Body of pancreas (tissue), 4 donors: ENCODE results near the gene DRC1. TPM values are rescaled to one million over a fixed set of nuclear protein-coding genes. Genes with fewer than 3 reads are reported as not detected.

ENCODE experiments used
- ATAC-seq: fragments of 150-250 bp; one replicate; pipeline ENCODE4 v1.9.1; 2016
- DNase-seq, 4 donors: peaks; one replicate each; pipeline ENCODE4 v3.0.0-alpha.2; 2019
- H3K27ac ChIP-seq, 4 donors: fragments of 200-600 bp; sonication (generic); 1 replicate in 3 of 4; 2 replicates in 1 of 4; pipeline versions ENCODE4 v1.5.1 to v1.6.1; 2016 to 2019; ENCODE audit warnings: mild to moderate bottlenecking in 1 of 4, mixed read lengths in 1 of 4, moderate library complexity in 1 of 4
- H3K27me3 ChIP-seq, 2 donors: fragments of 200-600 bp; sonication (generic); one replicate each; pipeline ENCODE4 v1.6.0; 2016; ENCODE audit warnings: mild to moderate bottlenecking in 1 of 2
- H3K36me3 ChIP-seq, 2 donors: fragments of 200-600 bp; sonication (generic); replicated peaks in 1 of 2; 2 replicates each; pipeline ENCODE4 v1.5.1; 2016; ENCODE audit warnings: low read depth in 2 of 2; ENCODE audit not compliant: insufficient read depth in 1 of 2
- H3K4me1 ChIP-seq: fragments of 200-600 bp; sonication (generic); one replicate; pipeline ENCODE4 v1.6.0; 2016
- H3K4me3 ChIP-seq, 2 donors: fragments of 200-600 bp; sonication (generic); 1 replicate in 1 of 2; 2 replicates in 1 of 2; pipeline ENCODE4 v1.5.1; 2016 to 2019
- H3K9me3 ChIP-seq, 3 donors: fragments of 200-600 bp; sonication (generic); 1 replicate in 2 of 3; 2 replicates in 1 of 3; pipeline ENCODE4 v1.5.1; 2016
- POLR2A ChIP-seq, 3 donors: fragments of 450-650 bp; IDR thresholded peaks; one replicate each; pipeline ENCODE4 v1.6.1; 2016; ENCODE audit warnings: antibody characterized with exemption in 3 of 3, mild to moderate bottlenecking in 2 of 3
- WGBS, 2 donors: methylation state at CpG; one replicate each; pipeline ENCODE4 v1.1.5; 2017; 5-methylcytosine and 5-hydroxymethylcytosine counted together
- intact Hi-C: fragments of 100-400 bp; cut with DNase I; formaldehyde crosslinking; loops from one replicate; pipeline ENCODE4 v1.15.1; 2023
- total RNA-seq, 2 donors: library from RNA; depleted of rRNA; stranded (reverse); fragments of >200 nt; gene quantifications; one replicate each; pipeline ENCODE4 v1.1.0, GENCODE V29; 2016
- TF ChIP-seq, protein P1 (sequence below), 7 experiments: fragments of 450-650 bp in 4 of 7; fragments of 200-600 bp in 3 of 7; sonication (generic) in 3 of 7; IDR thresholded peaks; one replicate each; pipeline ENCODE4 v1.5.1; 2016 to 2019; ENCODE audit warnings: antibody characterized with exemption in 7 of 7

Gene DRC1
- total RNA-seq, 2 donors from 2014 or later: not detected

- Histone ChIP-seq H3K4me3 (no peak overlapping the region), H3K4me1 (peaks cover 31% of the 10 kb centered on the region), H3K9me3 (no peaks in the 10 kb centered on the region), H3K36me3 (no peaks in the 10 kb centered on the region), H3K27me3 (no peaks in the 10 kb centered on the region), H3K27ac (peak overlapping the region; percentile 32 to 73 (median 64))
- intact Hi-C loops: no loop called here
- WGBS, 2 donors: 86 to 91% methylated on average over 8 of the region's 8 CpGs
- DNase-seq (no peak), ATAC-seq (no peak)
- no peak for TF ChIP-seq POLR2A (IDR thresholded peaks at IDR 0.05)
- TF ChIP-seq, protein P1, sequence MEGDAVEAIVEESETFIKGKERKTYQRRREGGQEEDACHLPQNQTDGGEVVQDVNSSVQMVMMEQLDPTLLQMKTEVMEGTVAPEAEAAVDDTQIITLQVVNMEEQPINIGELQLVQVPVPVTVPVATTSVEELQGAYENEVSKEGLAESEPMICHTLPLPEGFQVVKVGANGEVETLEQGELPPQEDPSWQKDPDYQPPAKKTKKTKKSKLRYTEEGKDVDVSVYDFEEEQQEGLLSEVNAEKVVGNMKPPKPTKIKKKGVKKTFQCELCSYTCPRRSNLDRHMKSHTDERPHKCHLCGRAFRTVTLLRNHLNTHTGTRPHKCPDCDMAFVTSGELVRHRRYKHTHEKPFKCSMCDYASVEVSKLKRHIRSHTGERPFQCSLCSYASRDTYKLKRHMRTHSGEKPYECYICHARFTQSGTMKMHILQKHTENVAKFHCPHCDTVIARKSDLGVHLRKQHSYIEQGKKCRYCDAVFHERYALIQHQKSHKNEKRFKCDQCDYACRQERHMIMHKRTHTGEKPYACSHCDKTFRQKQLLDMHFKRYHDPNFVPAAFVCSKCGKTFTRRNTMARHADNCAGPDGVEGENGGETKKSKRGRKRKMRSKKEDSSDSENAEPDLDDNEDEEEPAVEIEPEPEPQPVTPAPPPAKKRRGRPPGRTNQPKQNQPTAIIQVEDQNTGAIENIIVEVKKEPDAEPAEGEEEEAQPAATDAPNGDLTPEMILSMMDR (IDR thresholded peaks at IDR 0.05): no peak
Measured at GRCh38 chr2:26494891-26495290, 93.2 kb downstream of the DRC1 start.

DNA sequence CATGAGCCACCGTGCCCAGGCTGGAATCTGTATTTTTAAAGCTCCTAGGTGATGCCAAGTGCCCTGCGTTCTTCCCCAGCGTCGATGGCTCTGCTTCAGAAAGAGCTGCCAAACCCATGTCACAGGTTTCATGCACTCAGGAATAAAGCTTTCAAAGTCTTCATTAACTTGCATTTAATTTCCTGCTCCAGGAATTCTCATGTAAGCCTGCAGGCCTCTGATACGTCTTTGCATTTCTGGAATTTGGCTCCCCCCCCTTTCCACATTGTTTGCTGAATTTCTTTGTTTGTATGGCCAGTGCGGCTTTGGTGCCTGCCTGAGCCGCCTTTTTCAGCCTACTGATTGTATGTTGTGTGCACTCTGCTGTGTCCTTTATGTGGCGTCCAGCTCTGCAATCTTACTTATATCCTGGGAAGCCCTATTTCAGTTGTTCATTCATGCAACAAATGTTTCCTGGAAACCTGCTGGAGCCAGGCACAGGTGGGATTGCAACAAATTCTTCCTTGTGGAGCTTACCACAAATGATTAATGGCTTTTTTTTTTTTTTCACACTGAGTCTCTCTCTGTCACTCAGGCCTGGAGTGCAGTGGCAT, 94.1 kb downstream of the DRC1 start:
- Histone ChIP-seq H3K4me1 (peaks cover 31% of the 10 kb centered on the region), H3K27ac (peak overlapping the region; percentile 32 to 73 (median 64)), H3K36me3 (no peaks in the 10 kb centered on the region), H3K4me3 (no peak overlapping the region), H3K27me3 (no peaks in the 10 kb centered on the region), H3K9me3 (no peaks in the 10 kb centered on the region)
- intact Hi-C loops: no loop called here
- DNase-seq: peak in 3 of 4 donors; percentile 22 to 39 (median 38)
- TF ChIP-seq, protein P1 (IDR thresholded peaks at IDR 0.05): no peak
- TF ChIP-seq POLR2A (IDR thresholded peaks at IDR 0.05): no peak
- WGBS, 2 donors: 61 to 72% methylated on average over 8 of the region's 8 CpGs
- peak; percentile 58 for ATAC-seq

- DNase-seq: no peak
- Histone ChIP-seq H3K27me3 (no peaks in the 10 kb centered on the region), H3K4me3 (no peak overlapping the region), H3K9me3 (no peaks in the 10 kb centered on the region), H3K36me3 (no peaks in the 10 kb centered on the region), H3K4me1 (peaks cover 24% of the 10 kb centered on the region), H3K27ac (no peak overlapping the region)
- intact Hi-C loops: no loop called here
- TF ChIP-seq POLR2A (IDR thresholded peaks at IDR 0.05): no peak
- TF ChIP-seq, protein P1 (IDR thresholded peaks at IDR 0.05): no peak
- 49 to 57% methylated on average over 4 of the region's 4 CpGs for WGBS, 2 donors
- ATAC-seq: no peak
Measured at GRCh38 chr2:26500406-26500805, 98.7 kb downstream of the DRC1 start.

GRCh38 chr2:26503231-26503880, 101.6 kb downstream of the DRC1 start:
- TF ChIP-seq, protein P1 (IDR thresholded peaks at IDR 0.05): peak; percentile 88 to 99 (median 94)
- TF ChIP-seq POLR2A (IDR thresholded peaks at IDR 0.05): peak in 2 of 3 donors; percentile 61 to 67
- Histone ChIP-seq H3K9me3 (no peaks in the 10 kb centered on the region), H3K4me3 (peak overlapping the region in 1 of 2 donors; percentile 55), H3K27ac (peak overlapping the region in 3 of 4 donors; percentile 26 to 68 (median 55)), H3K27me3 (no peaks in the 10 kb centered on the region), H3K36me3 (no peaks in the 10 kb centered on the region), H3K4me1 (peaks cover 14% of the 10 kb centered on the region)
- WGBS, 2 donors: 0 to 2% methylated on average over 24 to 41 of the region's 41 CpGs
- DNase-seq: peak; percentile 87 to 91 (median 88)
- intact Hi-C loops: no loop called here
- ATAC-seq: peak; percentile 97
